K562 (cell line): ENCODE data around the gene ABCG5. TPM values are rescaled to one million over a fixed set of nuclear protein-coding genes. Genes with fewer than 3 reads are reported as not detected.

ENCODE experiments used
- ATAC-seq: fragments of 200-7000 bp; cut with Tn5 transposase; 3 replicates; pipeline ENCODE4 v1.9.1; 2020; ENCODE audit warnings: moderate library complexity
- BruUV-seq: library from RNA; stranded (reverse); fragments of 400-500 nt; replicated peaks from 2 replicates; lab custom pipeline; 2021; lab: Mats Ljungman, UMichigan
- CTCF ChIA-PET: fragments of 300-600 bp; formaldehyde crosslinking; extraction: SDS; loops from one replicate; lab custom pipeline; 2021; ENCODE audit warnings: low intra/inter-chr PET ratio; lab: Yijun Ruan, JAX
- POLR2A ChIA-PET: fragments of 300-600, 350-650 bp; sonication (Branson Sonifier 250); formaldehyde crosslinking; extraction: SDS; loops from one replicate; lab custom pipeline; 2021; ENCODE audit warnings: antibody characterized with exemption, inconsistent platforms; lab: Yijun Ruan, JAX
- DNase-seq, 4 experiments: peaks; one replicate each; pipeline versions ENCODE4 v3.0.0 to v3.0.0-alpha.2; 2011 to 2018; ENCODE audit warnings: low spot score in 3 of 4, mixed read lengths in 3 of 4; ENCODE audit errors: extremely low read depth in 1 of 4
- FAIRE-seq: peaks from 2 replicates; lab custom pipeline; 2011; peaks lifted over from hg19 to GRCh38; lab: Jason Lieb, UNC
- H2AFZ ChIP-seq: 2 replicates; pipeline ENCODE4 v1.6.0; 2011; ENCODE audit warnings: low read depth, low read length, control low read depth, inconsistent platforms
- H3K27ac ChIP-seq: fragments of 200-600 bp; 3 replicates; pipeline ENCODE4 v1.8.0; 2011; ENCODE audit warnings: low read depth, mild to moderate bottlenecking, control low read depth, inconsistent platforms, low read length, moderate library complexity, mixed read lengths; ENCODE audit errors: extremely low read depth
- H3K27me3 ChIP-seq, 2 experiments: fragments of 300-600 bp in 1 of 2; 2 replicates in 1 of 2; 3 replicates in 1 of 2; pipeline versions ENCODE4 v1.6.0 to v1.8.0; 2011; ENCODE audit warnings: inconsistent platforms in 2 of 2, low read length in 2 of 2, mild to moderate bottlenecking in 1 of 2, mixed read lengths in 1 of 2, moderate library complexity in 1 of 2; ENCODE audit not compliant: control insufficient read depth in 2 of 2, insufficient read depth in 2 of 2
- H3K36me3 ChIP-seq: fragments of 300-600 bp; 3 replicates; pipeline ENCODE4 v1.8.0; 2011; ENCODE audit warnings: mild to moderate bottlenecking, low read length, inconsistent platforms; ENCODE audit not compliant: control insufficient read depth, insufficient read depth
- H3K4me1 ChIP-seq, 2 experiments: fragments of 200-600 bp in 1 of 2; replicated peaks in 1 of 2; 2 replicates in 1 of 2; 3 replicates in 1 of 2; pipeline versions ENCODE4 v1.5.1 to v1.8.0; 2011; ENCODE audit warnings: inconsistent platforms in 2 of 2, low read length in 2 of 2, mild to moderate bottlenecking in 1 of 2, mixed read lengths in 1 of 2, moderate library complexity in 1 of 2; ENCODE audit not compliant: control insufficient read depth in 2 of 2, insufficient read depth in 2 of 2
- H3K4me2 ChIP-seq: 2 replicates; pipeline ENCODE4 v1.6.1; 2011; ENCODE audit warnings: low read length, control low read depth, inconsistent platforms, mixed read lengths; ENCODE audit not compliant: insufficient read depth
- H3K4me3 ChIP-seq: fragments of 200-600 bp; sonication (generic), shearing (Covaris generic); 2 replicates; pipeline ENCODE4 v1.5.1; 2016; ENCODE audit warnings: control low read depth, inconsistent platforms
- H3K79me2 ChIP-seq: fragments of 200-600 bp; 3 replicates; pipeline ENCODE4 v1.8.0; 2011; ENCODE audit warnings: low read length, inconsistent platforms; ENCODE audit not compliant: control insufficient read depth, insufficient read depth
- H3K9ac ChIP-seq, 2 experiments: 2 replicates each; pipeline versions ENCODE4 v1.6.0 to v1.6.1; 2011; ENCODE audit warnings: low read depth in 2 of 2, low read length in 2 of 2, control low read depth in 1 of 2, inconsistent platforms in 1 of 2, mild to moderate bottlenecking in 1 of 2, mixed read lengths in 1 of 2; ENCODE audit not compliant: insufficient read depth in 1 of 2
- H3K9me1 ChIP-seq: one replicate; pipeline ENCODE4 v1.6.0; 2011; ENCODE audit warnings: inconsistent platforms, mild to moderate bottlenecking, low read length, moderate library complexity; ENCODE audit not compliant: control insufficient read depth, insufficient read depth
- H3K9me3 ChIP-seq: replicated peaks from 2 replicates; pipeline ENCODE4 v1.5.1; 2011; ENCODE audit warnings: low read depth, low read length, inconsistent platforms; ENCODE audit not compliant: control insufficient read depth, insufficient read depth
- H4K20me1 ChIP-seq: replicated peaks from 2 replicates; pipeline ENCODE4 v1.6.1; 2011; ENCODE audit warnings: low read length, inconsistent platforms, mixed read lengths; ENCODE audit not compliant: control insufficient read depth, insufficient read depth
- C11orf30 ChIP-seq: fragments of 450-650 bp; IDR thresholded peaks from 2 replicates; pipeline ENCODE4 v1.6.1; 2016; ENCODE audit warnings: low read depth, mild to moderate bottlenecking
- EGR1 ChIP-seq: fragments of 450-650 bp; conservative IDR thresholded peaks from 2 replicates; pipeline ENCODE4 v1.6.1; 2017; ENCODE audit warnings: mild to moderate bottlenecking
- GTF2F1 ChIP-seq: IDR thresholded peaks from 2 replicates; pipeline ENCODE4 v1.6.1; 2011; ENCODE audit warnings: low read depth, low read length, improper control_type of control experiment
- HDGF ChIP-seq: fragments of 450-650 bp; IDR thresholded peaks from 2 replicates; pipeline ENCODE4 v1.6.1; 2016
- PTRF ChIP-seq: fragments of 450-650 bp; IDR thresholded peaks from 2 replicates; pipeline ENCODE4 v1.6.1; 2016; ENCODE audit warnings: mild to moderate bottlenecking, missing genetic modification characterization, missing compliant biosample characterization
- SLC30A9 ChIP-seq: fragments of 250-450 bp; sonication (Bioruptor Pico); IDR thresholded peaks from 2 replicates; pipeline ENCODE4 v1.8.0; 2022; ENCODE audit warnings: mild to moderate bottlenecking, moderate library complexity
- TRIM28 ChIP-seq: fragments of 450-650 bp; IDR thresholded peaks from 2 replicates; pipeline ENCODE4 v1.6.1; 2017
- WGBS: fragments of 100-300 bp; shearing (Covaris generic); methylation state at CpG from one replicate; pipeline ENCODE4 v1.1.6; 2016; ENCODE audit warnings: low coverage, mixed read lengths; ENCODE audit not compliant: insufficient coverage; ENCODE audit errors: missing lambda C conversion rate; 5-methylcytosine and 5-hydroxymethylcytosine counted together
- in situ Hi-C: fragments of 300-500 bp; cut with MboI; formaldehyde crosslinking; loops from 4 replicates; pipeline ENCODE4 v1.15.0; 2018; ENCODE audit warnings: inconsistent platforms, mixed read lengths
- intact Hi-C: fragments of 100-400 bp; cut with micrococcal nuclease; formaldehyde crosslinking; loops from 2 replicates; pipeline ENCODE4 v1.14.2; 2022
- polyA plus RNA-seq, 8 experiments: library from polyadenylated mRNA; depleted of rRNA in 4 of 8; stranded (reverse) in 5 of 8; unstranded in 3 of 8; fragments of >200 nt; fragmentation: Nextera tagmentation in 2 of 8; fragmentation: Illumina TruSeq in 1 of 8; extraction: Ambion mirVana in 2 of 8; extraction: Trizol in 1 of 8; gene quantifications; 2 replicates each; pipeline versions ENCODE4 v1.2.1 to v1.2.3, GENCODE V29; 2011 to 2014; ENCODE audit warnings: inconsistent platforms in 1 of 8, missing spikeins in 1 of 8
- total RNA-seq, 7 experiments: library from RNA; depleted of rRNA in 6 of 7; stranded (reverse); fragments of >200 nt in 6 of 7; fragmentation: Illumina TruSeq in 2 of 7; extraction: Trizol in 2 of 7; gene quantifications; 2 replicates each; pipeline versions ENCODE4 v1.2.1 to v1.2.3, GENCODE V29; 2011 to 2021; ENCODE audit warnings: low replicate concordance in 1 of 7
- TF ChIP-seq, protein P1 (sequence below): fragments of 200-600 bp; sonication (generic); IDR thresholded peaks from one replicate; pipeline ENCODE4 v1.6.1; 2012; ENCODE audit warnings: mild to moderate bottlenecking, low read depth, low read length, inconsistent platforms
- TF ChIP-seq, protein P2 (sequence below), 2 experiments: fragments of 450-650 bp in 1 of 2; IDR thresholded peaks; 2 replicates each; pipeline ENCODE4 v1.6.1; 2011 to 2017; ENCODE audit warnings: low read depth in 2 of 2, antibody characterized with exemption in 1 of 2, borderline replicate concordance in 1 of 2, low read length in 1 of 2, mild to moderate bottlenecking in 1 of 2, mixed read lengths in 1 of 2; ENCODE audit not compliant: control insufficient read depth in 1 of 2

Gene ABCG5
- total and polyA plus RNA-seq, 9 of the 15 experiments (the other 6 are each of a cell fraction or from before 2014, with no cell fraction given): 0.01 TPM; not detected in 7

DNA sequence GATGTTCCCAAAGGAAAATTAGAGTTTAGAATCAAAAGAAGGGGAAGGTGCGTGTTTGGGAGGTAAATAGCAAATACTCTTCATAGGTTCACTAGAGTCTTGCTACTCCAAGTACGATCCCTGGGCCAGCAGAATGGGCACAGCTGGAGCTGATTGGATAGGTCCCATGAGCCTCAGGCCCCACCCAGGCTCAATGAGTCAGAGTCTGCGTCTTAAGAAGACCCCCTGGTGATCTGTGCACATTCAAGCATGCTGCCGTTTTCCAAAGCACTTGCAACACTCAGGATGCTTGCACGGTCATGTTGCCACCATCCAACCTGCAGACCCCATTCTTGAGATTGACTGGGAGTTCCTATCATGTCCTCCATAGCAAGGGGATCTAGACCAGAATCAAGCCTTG, 40.6 kb upstream of the ABCG5 start:
- peaks cover 9 to 30% of the 10 kb centered on the region in 2 experiments; a peak in 4 of 5 replicates for H3K27me3 ChIP-seq
- H3K4me2 ChIP-seq: no peak overlapping the region
- FAIRE-seq: no peak
- H3K4me3 ChIP-seq: no peak overlapping the region
- H3K36me3 ChIP-seq: no peaks in the 10 kb centered on the region
- H4K20me1 ChIP-seq: peaks cover 4% of the 10 kb centered on the region; the same call in 1 of the 2 replicates
- no peak overlapping the region for H3K27ac ChIP-seq
- no TSS peak for BruUV-seq
- no peak for ATAC-seq
- POLR2A ChIA-PET: interaction anchor here (0.6 kb wide), 1 partner anchor 215 kb away, joined by 3 read pairs; no protein-coding TSS in a partner anchor
- no peaks in the 10 kb centered on the region for H3K9me3 ChIP-seq
- DNase-seq: no peak
- in situ Hi-C loops (no loop called here), intact Hi-C loops (loop anchor here (2.0 to 10.0 kb wide), 5 partner anchors 77 to 1078 kb away; no protein-coding TSS in a partner anchor)
- H3K4me1 ChIP-seq: no peaks in the 10 kb centered on the region
- H2AFZ ChIP-seq: no peak overlapping the region
- H3K9me1 ChIP-seq: no peaks in the 10 kb centered on the region
- CTCF ChIA-PET: no interaction called here
- H3K9ac ChIP-seq: no peak overlapping the region
- 10% methylated on average over 5 of the region's 5 CpGs for WGBS
- no peaks in the 10 kb centered on the region for H3K79me2 ChIP-seq
- TF ChIP-seq, protein P1, sequence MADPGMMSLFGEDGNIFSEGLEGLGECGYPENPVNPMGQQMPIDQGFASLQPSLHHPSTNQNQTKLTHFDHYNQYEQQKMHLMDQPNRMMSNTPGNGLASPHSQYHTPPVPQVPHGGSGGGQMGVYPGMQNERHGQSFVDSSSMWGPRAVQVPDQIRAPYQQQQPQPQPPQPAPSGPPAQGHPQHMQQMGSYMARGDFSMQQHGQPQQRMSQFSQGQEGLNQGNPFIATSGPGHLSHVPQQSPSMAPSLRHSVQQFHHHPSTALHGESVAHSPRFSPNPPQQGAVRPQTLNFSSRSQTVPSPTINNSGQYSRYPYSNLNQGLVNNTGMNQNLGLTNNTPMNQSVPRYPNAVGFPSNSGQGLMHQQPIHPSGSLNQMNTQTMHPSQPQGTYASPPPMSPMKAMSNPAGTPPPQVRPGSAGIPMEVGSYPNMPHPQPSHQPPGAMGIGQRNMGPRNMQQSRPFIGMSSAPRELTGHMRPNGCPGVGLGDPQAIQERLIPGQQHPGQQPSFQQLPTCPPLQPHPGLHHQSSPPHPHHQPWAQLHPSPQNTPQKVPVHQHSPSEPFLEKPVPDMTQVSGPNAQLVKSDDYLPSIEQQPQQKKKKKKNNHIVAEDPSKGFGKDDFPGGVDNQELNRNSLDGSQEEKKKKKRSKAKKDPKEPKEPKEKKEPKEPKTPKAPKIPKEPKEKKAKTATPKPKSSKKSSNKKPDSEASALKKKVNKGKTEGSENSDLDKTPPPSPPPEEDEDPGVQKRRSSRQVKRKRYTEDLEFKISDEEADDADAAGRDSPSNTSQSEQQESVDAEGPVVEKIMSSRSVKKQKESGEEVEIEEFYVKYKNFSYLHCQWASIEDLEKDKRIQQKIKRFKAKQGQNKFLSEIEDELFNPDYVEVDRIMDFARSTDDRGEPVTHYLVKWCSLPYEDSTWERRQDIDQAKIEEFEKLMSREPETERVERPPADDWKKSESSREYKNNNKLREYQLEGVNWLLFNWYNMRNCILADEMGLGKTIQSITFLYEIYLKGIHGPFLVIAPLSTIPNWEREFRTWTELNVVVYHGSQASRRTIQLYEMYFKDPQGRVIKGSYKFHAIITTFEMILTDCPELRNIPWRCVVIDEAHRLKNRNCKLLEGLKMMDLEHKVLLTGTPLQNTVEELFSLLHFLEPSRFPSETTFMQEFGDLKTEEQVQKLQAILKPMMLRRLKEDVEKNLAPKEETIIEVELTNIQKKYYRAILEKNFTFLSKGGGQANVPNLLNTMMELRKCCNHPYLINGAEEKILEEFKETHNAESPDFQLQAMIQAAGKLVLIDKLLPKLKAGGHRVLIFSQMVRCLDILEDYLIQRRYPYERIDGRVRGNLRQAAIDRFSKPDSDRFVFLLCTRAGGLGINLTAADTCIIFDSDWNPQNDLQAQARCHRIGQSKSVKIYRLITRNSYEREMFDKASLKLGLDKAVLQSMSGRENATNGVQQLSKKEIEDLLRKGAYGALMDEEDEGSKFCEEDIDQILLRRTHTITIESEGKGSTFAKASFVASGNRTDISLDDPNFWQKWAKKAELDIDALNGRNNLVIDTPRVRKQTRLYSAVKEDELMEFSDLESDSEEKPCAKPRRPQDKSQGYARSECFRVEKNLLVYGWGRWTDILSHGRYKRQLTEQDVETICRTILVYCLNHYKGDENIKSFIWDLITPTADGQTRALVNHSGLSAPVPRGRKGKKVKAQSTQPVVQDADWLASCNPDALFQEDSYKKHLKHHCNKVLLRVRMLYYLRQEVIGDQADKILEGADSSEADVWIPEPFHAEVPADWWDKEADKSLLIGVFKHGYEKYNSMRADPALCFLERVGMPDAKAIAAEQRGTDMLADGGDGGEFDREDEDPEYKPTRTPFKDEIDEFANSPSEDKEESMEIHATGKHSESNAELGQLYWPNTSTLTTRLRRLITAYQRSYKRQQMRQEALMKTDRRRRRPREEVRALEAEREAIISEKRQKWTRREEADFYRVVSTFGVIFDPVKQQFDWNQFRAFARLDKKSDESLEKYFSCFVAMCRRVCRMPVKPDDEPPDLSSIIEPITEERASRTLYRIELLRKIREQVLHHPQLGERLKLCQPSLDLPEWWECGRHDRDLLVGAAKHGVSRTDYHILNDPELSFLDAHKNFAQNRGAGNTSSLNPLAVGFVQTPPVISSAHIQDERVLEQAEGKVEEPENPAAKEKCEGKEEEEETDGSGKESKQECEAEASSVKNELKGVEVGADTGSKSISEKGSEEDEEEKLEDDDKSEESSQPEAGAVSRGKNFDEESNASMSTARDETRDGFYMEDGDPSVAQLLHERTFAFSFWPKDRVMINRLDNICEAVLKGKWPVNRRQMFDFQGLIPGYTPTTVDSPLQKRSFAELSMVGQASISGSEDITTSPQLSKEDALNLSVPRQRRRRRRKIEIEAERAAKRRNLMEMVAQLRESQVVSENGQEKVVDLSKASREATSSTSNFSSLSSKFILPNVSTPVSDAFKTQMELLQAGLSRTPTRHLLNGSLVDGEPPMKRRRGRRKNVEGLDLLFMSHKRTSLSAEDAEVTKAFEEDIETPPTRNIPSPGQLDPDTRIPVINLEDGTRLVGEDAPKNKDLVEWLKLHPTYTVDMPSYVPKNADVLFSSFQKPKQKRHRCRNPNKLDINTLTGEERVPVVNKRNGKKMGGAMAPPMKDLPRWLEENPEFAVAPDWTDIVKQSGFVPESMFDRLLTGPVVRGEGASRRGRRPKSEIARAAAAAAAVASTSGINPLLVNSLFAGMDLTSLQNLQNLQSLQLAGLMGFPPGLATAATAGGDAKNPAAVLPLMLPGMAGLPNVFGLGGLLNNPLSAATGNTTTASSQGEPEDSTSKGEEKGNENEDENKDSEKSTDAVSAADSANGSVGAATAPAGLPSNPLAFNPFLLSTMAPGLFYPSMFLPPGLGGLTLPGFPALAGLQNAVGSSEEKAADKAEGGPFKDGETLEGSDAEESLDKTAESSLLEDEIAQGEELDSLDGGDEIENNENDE: no peak
- TF ChIP-seq C11orf30 (no peak), GTF2F1 (no peak), TRIM28 (no peak), PTRF (tag) (no peak), SLC30A9 (CRISPR knock-in tag) (no peak), EGR1 (no peak), HDGF (no peak)
- TF ChIP-seq, protein P2, sequence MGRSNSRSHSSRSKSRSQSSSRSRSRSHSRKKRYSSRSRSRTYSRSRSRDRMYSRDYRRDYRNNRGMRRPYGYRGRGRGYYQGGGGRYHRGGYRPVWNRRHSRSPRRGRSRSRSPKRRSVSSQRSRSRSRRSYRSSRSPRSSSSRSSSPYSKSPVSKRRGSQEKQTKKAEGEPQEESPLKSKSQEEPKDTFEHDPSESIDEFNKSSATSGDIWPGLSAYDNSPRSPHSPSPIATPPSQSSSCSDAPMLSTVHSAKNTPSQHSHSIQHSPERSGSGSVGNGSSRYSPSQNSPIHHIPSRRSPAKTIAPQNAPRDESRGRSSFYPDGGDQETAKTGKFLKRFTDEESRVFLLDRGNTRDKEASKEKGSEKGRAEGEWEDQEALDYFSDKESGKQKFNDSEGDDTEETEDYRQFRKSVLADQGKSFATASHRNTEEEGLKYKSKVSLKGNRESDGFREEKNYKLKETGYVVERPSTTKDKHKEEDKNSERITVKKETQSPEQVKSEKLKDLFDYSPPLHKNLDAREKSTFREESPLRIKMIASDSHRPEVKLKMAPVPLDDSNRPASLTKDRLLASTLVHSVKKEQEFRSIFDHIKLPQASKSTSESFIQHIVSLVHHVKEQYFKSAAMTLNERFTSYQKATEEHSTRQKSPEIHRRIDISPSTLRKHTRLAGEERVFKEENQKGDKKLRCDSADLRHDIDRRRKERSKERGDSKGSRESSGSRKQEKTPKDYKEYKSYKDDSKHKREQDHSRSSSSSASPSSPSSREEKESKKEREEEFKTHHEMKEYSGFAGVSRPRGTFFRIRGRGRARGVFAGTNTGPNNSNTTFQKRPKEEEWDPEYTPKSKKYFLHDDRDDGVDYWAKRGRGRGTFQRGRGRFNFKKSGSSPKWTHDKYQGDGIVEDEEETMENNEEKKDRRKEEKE (IDR thresholded peaks at IDR 0.05; ENCODE audit: borderline replicate concordance in 1 of 2, control insufficient read depth in 1 of 2, low read depth in 2 of 2, low read length in 1 of 2): no peak
